ENCODE measurements around the gene ATRIP.

The ATRIP gene

DNA sequence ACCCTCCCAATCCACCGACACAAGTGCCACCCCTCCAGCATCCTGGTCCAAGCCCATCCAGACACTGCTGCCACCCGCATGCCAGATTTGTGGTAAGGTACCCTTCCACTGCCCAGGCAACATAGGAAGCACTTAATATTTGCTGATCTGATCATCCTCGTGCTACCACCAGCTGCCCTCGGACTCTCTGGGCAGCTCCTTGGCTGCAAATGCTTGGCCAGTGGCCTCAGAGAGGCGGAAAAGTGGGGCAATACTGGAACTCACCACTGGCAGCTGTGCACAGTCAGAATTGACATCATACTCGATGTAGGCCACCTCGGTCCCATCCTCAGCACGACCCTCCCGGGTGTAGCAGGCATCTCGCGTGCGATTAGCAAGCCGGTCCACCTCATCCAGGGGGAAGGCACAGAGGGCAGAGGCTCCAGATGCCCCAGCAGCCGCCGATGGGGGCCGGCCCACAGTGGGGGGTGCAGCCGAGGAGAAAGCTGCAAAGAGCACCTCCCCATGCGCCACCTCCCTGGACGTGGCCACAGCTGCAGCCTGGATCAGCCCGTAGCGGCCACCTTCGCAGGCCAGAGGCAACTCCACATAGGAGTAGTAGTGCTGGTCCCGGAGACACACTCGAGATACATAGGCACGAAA lies 23.2 kb upstream of the ATRIP start:
- no peak for DNase-seq (ENCODE audit: extremely low read depth in 1 of 2, low read depth in 1 of 2)

DNA sequence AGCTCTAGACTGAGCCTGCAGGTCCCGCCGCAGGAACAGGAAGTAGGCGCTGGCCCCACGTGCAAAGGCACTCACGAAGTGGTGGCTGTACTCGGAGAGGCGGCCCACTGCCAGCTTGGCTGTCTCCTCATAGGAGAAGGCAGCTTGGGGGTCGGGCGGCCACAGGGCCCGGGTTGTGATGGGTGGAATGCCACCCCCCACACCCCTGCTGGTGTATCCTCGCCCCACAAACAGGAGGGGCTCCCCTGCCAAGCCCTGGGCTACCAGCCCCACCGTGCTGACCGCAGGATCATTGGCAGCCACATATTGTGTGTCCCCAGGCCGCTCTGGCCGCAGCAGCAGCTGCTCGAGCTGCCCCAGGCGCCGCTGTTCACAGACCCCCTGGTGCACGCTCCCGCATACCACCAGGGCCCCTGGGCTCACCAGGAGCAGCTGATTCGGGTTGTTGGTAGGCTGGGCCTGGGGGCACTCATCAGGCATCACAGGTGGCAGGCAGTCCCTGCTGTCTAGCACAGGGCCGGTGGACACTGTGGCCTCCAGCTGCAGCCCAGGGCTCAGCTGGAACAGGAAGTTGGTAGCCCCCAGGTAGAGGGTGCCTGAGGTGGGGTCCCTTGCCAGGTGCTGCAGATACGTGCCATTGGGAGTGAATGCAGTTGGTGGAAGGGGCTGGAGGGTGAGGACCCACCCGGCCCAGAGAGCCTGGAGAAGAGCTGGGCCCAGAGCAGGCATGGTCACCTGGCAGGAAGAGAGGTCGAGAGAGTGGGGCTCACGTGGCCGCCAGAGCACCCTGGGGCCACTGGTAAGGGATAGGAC lies 22.4 kb upstream of the ATRIP start:
- DNase-seq (ENCODE audit: extremely low read depth in 1 of 2, low read depth in 1 of 2) = no peak

DNA sequence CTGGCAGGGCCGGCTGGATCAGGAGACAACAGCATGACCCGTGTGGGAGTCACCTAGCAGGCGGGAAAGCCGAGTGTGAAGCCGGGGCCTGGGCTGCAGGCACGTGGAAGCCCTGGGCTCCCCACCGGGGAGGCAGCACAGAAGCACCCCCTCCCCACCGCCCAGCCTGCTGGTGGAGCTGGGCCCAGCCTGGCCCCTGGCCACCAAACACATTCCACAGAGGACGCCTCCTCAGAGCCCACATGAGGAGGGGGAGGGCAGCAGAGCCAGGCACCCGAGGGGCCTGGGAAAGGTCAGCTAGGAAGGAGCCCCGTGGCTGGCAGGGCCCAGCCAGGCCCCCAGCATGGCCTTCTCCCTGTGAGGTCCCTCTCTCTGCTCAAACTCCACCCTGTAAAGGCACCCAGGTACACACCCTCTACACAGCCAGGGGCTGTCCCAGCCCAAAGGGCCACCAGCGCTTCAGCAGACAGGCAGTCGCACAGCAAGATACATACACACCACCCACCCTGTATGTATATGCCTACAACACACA lies 21.2 kb upstream of the ATRIP start:
- no peak for DNase-seq (ENCODE audit: extremely low read depth in 1 of 2, low read depth in 1 of 2)

DNA sequence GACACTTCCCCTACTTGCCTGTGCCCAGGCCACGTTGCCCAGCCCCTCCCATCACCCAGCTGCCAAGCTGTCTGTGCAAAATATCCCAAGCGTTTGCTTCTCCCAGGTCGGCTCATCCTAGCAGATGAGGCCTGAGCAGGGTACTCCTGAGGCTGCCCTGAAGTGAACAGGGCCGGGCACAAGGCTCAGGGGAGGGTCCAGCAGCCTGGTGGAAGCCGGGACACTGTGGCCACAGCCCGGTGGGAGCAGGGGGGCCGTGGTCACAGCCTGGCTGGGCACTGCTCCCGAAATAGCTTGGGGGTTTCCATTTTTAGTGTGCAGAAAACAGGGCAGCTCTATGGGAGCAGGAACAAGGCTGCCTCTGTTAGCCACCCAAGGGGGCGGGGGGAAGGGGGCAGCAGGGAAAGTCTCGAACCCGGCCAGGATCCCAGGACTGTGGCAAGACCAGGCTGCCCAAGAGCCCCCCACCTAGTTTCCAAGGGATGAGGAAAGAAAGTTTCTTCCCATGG lies 20.1 kb upstream of the ATRIP start:
- DNase-seq (ENCODE audit: extremely low read depth in 1 of 2, low read depth in 1 of 2) = no peak

GRCh38 chr3:48426944-48427629 lies 19.4 kb upstream of the ATRIP start:
- no peak for DNase-seq (ENCODE audit: extremely low read depth in 1 of 2, low read depth in 1 of 2)

DNA sequence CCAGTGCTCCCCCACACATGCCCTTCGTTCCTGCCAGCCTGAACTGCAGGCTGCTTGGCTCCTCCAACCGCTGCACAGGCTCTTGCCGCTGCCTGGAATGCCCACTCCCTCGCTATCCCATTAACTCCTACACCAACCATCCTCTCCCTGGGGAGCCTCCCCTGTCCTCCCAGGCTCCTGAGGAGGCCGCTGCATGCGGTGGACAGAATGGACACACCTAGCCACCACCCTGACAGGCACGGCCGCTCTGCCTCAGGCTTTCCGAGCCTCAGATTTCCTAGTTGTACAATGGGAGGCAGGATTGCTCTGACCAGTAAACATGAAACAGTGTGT lies 18.9 kb upstream of the ATRIP start:
- DNase-seq (ENCODE audit: extremely low read depth in 1 of 2, low read depth in 1 of 2) = no peak

DNA sequence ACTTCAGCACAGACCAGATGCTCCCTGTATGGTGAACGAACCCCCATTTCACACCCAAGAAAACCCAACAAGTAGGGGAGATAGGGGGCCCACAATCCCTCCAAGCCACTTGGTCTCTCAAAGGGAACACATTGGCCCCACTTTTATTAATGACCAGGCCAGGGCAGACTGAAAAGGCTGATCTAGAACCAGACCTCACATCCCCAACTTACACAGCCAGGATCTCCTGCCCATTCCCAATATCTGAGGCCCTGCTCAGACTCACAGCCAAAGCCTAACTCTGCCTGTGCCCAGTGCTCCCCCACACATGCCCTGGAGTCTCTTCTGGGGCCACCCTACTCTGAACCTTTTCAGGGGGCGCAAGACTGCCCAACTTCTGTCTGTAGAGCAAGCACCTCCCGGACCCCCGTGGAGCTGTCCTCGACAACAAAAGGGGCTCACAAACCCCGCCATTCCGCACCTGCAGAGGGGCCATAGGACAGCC lies 18.4 kb upstream of the ATRIP start:
- DNase-seq (ENCODE audit: extremely low read depth in 1 of 2, low read depth in 1 of 2) = no peak

DNA sequence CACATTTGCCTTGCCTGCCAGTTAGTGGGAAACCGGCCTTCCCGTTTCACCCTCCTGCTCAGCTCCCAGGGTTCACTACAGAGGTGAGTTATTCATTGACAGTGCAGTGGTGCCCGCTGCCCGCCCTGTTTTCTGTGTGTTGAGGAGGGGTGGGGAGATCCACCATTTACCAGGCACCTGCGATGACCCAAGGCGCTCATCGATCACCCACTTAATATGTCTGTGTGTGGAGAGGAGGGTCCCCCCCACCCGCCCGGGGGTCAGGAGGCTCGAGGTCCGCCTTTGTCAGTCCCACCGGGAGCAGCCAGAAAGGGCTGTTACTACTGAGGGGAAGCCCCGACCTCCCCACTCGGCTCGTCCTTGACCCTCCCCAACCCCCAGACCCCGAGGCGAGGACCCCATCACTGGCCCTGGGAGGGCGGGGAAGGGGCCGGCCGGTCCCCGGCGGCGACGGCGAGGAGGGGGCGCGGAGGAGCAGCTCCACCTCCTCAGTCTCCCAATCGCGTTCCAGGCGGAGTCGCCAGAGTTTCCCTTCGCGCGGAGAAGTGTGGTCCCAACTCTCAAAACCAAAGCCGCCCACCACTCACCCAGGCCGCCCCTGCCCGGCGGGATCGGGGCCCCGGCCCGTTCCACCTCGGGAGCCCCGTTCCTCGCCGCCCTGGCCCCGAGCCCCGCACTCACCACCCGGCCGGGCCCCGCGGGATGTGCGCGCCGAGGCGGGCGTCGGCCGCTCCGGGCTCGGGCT lies 17.8 kb upstream of the ATRIP start:
- DNase-seq (ENCODE audit: extremely low read depth in 1 of 2, low read depth in 1 of 2) = no peak

DNA sequence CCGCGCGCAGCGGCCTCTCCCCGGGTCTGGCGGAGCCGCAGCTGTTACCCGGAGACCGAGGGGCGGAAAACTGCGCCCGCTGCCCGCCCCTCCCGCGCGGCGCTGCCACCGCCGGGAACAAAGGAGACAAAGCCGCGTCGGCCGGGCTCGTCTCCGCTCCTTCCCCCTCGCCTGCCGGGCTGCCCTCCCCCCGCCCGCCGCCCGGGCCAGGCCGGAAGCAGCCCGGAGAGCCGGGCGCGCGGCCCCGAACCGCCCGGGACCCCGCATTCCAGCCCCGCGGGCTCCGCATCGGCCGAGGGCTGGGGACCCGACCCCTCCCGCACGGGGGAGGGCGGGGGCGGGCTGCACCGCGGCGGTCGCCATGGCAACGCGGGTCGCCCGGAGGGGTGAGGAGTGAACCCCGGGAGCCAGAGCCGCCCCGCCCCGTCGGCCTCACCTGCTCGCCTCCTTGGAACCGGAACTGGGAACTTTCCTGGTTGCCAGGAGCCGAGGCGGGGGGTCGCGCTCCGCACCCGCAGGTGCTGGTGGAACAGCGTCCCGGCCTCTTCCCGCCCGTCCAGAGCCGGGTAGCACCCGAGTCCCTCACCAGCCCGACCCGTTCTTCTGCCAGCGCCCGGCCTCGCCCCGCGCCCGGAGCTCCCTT lies 17.1 kb upstream of the ATRIP start:
- DNase-seq (ENCODE audit: extremely low read depth in 1 of 2, low read depth in 1 of 2) = peak in 1 of 2 donors; percentile 54

DNA sequence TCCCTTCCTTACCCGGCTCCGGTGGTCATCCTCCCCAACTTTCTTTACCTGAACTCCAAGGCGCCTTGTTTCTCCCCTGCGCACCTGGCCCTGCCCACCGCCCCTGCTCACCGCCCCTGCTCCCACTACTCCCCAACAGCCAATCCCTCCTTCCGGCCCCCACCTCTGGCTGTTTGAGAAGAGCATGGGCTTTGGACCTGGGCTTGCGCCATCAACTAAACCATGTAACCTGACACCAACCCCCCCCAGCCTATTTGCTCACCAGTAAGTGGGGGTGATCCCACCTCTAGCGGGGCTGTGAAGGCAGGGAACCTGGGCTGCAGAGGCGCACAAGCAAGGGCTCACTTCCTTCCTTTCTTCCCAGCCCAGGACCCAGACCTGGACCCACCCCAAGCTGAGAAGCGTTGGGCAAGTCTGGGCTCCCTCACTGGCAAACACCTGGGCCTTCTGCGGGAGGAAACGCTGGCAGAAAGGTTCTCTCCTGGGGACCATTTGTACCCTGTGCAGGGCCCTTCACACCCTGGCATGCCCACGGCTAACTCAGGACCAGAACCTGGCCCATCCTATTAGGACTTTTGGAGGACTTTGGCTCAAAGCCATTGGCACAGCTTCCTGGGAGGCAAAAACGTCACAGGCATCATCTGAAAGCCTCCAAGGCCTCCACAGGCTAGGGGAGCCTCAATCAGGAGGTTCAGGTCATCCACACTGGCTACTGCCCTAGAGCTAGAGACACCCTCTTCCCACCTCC lies 16.4 kb upstream of the ATRIP start, which contains the start of gene PLXNB1:
Gene PLXNB1 (minus strand): TSS at position 127 of the 748 bp plus-strand sequence. CDS start 5,475 bp downstream, outside the sequence.
- DNase-seq (ENCODE audit: extremely low read depth in 1 of 2, low read depth in 1 of 2) = no peak

- DNase-seq (ENCODE audit: extremely low read depth in 1 of 2, low read depth in 1 of 2) = no peak
These were observed 15.8 kb upstream of the ATRIP start for GRCh38 chr3:48430708-48431101.

DNA sequence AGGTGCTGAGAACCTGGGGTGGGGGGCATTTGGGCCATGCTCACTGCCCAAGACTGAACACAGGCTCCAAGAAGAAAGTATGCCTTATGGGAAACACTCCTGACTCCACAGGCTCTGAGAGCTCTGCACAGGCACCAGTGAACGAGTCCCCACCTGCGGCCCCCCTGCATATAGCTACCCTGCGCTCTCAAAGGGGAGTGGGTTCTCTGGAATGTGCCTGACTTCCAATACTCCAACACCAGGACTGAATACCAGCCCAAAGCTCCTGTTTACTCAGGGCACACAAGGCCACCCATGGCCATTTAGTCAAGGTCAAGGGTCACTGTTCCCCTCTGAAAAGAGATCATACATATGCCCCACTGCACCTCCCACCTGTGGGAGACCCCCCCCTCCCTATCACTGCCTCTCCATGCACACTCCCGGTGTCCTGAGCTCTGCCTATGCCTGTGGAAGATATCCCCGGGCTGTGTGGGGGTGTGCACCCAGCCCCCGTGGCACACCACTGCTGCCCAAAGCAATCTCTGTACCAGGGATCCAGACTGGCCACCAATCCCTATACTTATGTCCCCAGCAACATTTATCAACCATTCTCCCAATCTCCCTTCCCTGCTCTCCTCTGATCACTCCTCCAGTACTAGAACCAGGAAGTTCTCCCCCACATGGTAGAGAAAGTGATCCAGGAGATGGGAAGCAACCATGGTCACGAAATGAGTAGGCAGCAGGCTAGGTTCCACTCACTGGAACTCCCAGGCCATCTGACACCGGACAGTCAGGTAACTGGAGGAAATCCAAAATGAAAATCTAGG lies 15.1 kb upstream of the ATRIP start:
- DNase-seq (ENCODE audit: extremely low read depth in 1 of 2, low read depth in 1 of 2) = no peak

- no peak for DNase-seq (ENCODE audit: extremely low read depth in 1 of 2, low read depth in 1 of 2)
These were observed 13.8 kb upstream of the ATRIP start for GRCh38 chr3:48432411-48433371.

DNA sequence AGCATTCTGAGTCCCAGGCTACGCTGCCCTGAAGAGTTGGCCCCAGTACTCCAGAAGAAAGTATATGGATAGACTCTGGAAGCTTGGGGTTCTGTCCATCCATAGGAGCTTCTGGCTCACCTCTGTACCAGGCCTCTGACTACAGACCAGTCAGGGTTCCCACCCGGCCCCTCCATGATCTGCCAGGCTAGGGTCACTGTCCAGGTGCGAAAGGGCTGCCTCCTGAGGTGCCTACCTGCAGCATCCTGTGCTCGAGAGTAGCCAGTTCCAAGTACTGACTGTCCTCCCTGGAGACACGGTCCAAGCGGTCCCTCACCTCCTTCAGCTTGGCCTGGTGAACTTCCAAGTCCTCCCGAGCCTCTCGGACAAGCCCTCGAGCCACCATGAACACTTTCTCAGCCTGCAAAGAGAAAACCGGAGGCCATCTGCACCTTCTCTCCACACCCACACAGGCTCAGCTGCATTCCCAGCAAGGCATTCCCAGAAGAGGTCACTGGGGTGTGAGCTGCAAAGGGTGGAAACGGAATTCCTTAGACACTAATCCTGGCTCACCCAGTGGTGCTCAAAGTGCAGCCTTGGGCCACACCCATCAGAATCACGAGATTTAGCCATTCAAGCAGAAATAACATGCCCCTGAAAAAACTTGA lies 12.9 kb upstream of the ATRIP start:
- DNase-seq (ENCODE audit: extremely low read depth in 1 of 2, low read depth in 1 of 2) = no peak

DNA sequence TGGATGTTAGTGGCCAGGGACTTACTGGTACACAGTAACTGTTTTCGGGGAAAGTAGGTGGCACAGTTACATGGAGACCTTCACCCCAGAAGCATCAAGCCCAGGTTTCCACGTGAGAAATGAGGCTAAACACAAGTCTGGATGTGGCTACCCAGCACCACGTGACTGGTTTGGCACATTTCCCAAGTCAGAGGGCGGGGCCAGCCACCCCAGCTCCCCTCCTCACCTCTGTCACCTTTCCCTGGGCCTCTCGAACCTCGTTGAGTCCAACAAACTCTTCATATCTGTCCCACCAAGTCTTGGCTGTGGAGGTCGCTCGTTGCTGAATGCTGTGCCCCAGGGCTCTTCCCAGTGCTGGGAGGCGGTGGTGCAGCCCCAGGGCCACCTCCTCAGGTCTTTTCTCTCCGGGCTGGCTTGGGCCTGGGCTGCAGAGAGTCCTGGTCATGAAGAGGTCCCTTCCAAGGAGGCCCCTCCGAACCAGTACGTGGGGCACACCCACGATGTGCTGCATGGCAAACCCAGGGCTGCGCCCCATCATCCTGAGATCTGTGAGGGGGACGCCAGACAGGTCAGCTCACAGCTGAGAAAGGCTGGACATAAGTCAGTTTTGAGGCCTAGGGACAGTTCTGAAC lies 11.8 kb upstream of the ATRIP start:
- no peak for DNase-seq (ENCODE audit: extremely low read depth in 1 of 2, low read depth in 1 of 2)

DNA sequence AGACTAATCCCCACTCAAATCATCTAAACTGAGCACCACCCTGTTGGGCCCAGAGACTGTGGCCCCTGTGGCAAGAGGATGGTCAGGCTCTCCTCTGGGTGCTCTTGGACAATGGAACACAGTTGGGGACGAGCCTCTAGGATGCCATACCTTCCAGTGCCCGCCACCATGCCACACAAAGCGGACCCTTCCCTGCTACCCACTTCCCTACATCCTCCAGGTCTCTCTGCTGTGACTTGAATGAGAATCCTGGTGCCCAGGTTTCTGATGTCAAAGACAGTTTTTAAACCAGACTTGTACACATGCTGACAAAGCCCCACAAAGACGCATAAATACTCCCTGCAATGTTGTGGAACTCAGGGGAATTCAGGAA lies 11.3 kb upstream of the ATRIP start:
- no peak for DNase-seq (ENCODE audit: extremely low read depth in 1 of 2, low read depth in 1 of 2)

Data from activated CD8-positive, alpha-beta memory T cell treated with anti-CD3 and anti-CD28 coated beads for 1 hour (primary cell).